Stimulated activated CD4-positive, alpha-beta T cell treated with anti-CD3 and anti-CD28 coated beads, Interleukin-1b, Interleukin-23, amount 100 ng/mL, for 1 hour (primary cell): ENCODE results near the gene ZNF682.
"Not testable (repeated sequence)": the region's sequence is repeated elsewhere in the genome, so short reads cannot be mapped to it uniquely, and the experiment has no call there.

ENCODE experiments used
- DNase-seq, 2 donors: peaks; one replicate each; pipeline ENCODE4 v3.0.0-alpha.2; 2020; ENCODE audit warnings: low read depth in 2 of 2

ZNF682 gene

GRCh38 chr19:19997656-19998268 lies 41.5 kb downstream of the ZNF682 start:
- DNase-seq: peak in 1 of 2 donors; percentile 8

- no peak for DNase-seq
These were observed 72.4 kb downstream of the ZNF682 start for GRCh38 chr19:19966862-19967261.

DNA sequence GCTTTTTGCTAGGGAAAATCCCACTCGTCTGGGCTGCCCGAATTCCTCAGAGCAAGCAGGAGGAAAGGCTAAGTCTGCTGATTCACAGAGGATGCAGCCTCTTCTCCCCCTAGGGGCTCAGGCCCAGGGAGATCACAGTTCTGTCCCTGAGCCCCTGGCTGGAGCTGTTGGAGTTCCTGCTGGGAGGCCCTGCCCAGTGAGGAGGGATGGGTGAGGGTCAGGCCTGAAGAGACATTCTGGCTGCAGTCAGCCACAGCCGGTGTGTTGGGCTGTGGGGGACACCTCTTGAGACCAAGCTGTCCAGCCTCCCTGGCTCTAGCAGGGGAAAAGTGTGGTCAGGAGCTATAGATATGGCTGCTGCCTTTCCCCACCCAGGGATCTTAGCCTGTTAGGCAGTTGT lies 73.2 kb downstream of the ZNF682 start:
- not testable (repeated sequence) for DNase-seq

DNA sequence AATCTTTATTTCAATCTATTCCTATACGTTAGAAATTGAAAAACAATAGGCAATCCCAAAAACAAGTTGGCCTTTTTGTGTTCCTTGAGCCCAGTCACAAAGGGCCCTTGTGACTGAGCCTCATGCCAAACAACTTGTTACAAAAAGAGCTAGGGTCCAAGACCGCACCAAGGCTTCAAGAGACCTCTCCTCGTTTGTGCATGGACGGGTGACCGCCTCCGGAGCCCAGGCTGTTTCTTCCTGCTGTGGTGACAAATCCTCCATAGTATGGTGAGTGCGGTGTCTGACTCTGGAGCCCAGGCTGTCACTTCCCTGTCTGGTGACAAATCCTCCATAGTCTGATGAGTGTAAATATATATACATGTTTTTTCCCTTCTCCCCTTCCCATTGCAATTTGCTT lies 74.9 kb downstream of the ZNF682 start:
- no peak for DNase-seq

GRCh38 chr19:19959151-19959799 lies 80.0 kb downstream of the ZNF682 start:
- peak; percentile 34 to 36 for DNase-seq

GRCh38 chr19:19957766-19958165 lies 81.5 kb downstream of the ZNF682 start:
- not testable (repeated sequence) for DNase-seq

GRCh38 chr19:19956434-19957075 lies 82.8 kb downstream of the ZNF682 start:
- DNase-seq: no peak

DNA sequence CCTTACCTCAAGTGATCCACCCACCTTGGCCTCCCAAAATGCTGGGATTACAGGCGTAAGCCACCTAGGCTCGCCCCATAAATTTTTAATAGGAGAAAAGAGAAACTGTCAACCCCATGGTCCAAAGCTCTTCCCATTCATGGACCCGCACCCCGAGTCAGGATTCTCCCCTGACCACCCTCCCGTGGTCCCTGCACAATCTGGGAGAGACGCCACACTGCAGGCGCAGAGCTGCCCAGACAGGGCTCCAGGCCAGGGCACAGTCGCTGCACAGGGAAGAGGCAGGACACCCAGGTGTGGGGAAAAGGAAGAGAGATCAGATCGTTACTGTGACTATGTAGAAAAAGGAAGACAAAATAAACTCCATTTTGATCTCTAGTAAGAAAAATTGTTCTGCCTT lies 84.1 kb downstream of the ZNF682 start:
- DNase-seq: no peak
